GM18873 (cell line): ENCODE measurements around the gene PCDH19.

Source experiments
- ATAC-seq: cut with Tn5 transposase; IDR thresholded peaks from one replicate; pipeline ENCODE4 v1.9.1; 2021; ENCODE audit warnings: mild to moderate bottlenecking, moderate library complexity, moderate number of reproducible peaks; ENCODE audit not compliant: unreplicated experiment, low FRiP score

PCDH19 gene

DNA sequence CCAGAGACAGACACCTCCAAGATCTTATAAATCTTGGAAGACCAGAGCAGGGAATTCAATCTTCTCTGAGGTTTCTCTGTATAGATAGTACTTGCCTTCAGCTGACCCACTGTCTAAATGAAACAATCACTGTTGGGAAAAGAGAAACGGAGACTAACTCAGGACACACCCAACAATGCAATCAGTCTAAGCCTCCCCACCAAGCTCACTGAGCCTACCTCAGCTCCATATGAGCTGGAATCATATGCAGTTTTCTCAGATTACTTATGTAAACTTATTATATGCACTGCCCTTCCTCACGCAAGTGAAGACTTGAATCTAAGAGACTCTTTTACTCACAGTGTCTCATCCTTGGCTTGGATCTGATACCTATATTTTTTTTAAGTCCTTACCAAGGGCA, 110.5 kb downstream of the PCDH19 start:
- ATAC-seq, result no peak

DNA sequence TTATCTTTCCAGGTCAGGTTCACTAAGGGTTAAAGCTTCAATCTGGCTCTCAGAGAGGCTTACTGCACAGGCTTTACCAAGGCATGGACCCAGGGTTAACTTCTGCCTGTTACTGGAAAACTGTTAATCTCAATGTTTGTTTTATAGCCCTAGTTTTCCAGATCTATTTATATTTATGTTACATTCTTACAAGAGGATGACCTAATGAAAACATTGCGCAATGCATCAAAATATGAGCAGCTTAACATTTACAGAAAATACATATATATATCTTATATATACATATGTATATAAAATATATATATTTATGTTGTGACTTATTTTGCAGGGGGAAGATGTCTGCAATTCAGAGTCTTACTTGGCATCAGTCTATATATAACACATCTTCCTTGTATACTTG, 112.3 kb downstream of the PCDH19 start:
- no peak for ATAC-seq

DNA sequence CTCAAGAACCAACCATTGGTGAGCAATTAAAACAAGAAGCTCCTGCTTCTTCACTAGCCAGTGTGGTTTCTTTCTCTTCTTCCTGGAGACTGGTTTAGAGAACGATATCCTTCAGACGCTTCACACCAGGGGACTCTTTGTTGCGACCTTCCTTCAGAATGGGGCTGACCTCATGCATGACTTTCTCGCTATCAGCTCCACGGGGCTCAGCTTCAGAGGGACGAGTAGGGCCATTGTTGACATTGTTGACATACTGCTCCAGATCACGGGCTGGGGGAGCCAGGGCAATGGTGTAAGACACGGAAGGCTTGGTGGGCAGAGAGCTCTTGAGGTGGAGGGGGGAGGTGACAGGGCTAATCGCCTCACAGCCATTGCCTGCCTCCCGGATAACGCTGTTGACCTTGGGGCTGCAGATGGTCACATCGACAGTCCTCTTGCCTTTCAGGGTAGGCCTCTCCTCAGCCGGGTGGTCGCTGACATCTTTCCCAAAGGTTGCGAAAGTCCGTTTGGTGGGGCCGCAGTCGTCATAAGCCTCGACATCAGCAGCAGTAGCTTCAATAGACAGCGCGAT, 113.8 kb downstream of the PCDH19 start:
- ATAC-seq, result no peak

DNA sequence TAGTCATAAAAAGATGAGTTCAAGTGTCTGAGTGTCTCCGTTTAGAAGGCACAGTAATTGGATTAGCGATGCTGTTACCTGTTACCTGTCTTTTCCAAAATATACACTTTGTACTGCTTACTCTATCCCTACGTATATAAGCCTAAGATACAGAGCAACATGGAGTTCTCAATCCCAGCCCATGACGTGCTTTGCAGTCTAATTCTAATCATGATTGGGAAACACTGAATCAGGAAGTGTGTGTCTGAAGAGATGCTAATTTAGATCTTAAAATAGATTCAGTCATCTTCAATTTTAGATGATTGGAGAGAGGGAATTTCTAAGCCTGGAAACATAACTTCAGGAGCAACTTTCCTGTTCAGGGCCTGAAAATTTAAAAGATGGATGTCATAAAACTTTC, 115.1 kb downstream of the PCDH19 start:
- no peak for ATAC-seq

DNA sequence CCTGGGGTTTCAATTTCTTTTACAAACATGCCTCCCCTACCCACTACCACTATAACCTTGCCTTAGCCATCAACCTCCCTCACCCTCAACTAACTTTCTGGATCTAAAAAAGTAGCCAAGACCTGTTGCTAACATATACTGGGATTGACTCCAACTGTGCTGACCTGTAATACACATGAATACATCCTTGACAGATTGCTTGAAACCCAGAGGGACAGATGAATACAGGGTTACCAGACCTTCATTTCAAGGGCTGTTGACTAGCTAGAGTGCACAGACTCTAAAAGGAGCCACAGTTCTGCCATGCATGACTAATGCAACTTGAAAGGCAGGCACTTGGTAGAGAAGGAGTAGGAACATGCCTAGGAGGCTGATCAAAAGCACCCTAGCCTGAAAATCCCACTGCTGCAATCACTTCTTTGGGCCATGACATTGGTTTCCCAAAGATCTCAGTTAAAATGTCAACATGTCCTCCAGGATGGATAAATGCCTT, 121.0 kb downstream of the PCDH19 start:
- no peak for ATAC-seq

DNA sequence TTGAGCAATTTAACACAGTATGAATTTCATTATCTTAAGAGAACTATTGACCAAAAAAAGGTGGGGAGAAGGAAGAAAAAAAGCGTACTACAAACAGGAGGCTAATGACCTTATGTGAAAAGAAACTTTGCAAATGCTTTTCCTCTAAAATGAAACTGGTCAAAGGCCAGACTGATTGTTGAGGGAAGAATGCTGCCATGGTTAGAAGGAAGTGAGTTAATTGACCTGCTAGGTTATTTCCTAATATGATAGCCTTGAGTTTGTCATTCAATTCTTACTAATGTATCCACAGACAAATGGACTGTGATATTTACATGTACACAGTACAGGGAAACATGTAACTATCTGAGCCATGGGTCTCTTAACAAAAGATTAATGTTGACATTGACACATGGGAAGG, 132.8 kb downstream of the PCDH19 start:
- no peak for ATAC-seq

DNA sequence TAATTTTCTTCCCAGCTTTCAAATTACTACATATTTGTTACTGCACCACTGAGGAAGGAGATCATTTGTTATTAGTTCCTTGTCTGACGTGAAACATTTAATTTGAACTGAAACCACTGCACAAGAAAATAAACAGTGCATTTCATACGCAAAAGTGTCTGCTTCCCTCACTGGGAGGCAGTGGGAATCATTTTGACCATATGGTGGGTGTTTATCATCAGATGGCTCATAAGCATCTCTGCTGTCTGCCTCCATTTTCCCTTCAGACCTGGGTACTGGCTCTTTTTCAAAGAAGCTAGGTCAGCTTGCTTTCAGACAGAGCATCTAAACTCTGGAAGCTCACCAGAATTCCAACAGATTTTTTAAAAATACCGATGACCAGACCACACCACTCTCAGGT, 135.2 kb downstream of the PCDH19 start:
- no peak for ATAC-seq

DNA sequence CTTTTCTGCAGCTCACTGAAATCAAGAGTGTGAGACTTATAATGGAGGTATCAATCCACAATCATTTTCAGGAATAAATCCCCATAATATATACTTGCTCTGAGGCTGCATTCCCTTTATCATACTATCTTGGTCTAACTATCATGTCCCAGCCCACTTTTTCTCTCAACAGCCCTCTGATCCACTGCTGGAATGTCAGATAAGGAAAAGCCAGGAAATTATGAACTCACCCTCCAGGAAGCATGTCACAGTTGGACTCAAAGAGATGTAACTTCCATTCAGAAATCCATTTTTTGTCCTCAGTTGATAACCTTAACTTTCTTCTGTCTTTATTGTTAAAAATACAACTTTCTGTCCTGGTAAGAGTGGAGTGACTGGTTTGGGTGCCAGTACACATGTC, 144.9 kb downstream of the PCDH19 start:
- ATAC-seq, result no peak

DNA sequence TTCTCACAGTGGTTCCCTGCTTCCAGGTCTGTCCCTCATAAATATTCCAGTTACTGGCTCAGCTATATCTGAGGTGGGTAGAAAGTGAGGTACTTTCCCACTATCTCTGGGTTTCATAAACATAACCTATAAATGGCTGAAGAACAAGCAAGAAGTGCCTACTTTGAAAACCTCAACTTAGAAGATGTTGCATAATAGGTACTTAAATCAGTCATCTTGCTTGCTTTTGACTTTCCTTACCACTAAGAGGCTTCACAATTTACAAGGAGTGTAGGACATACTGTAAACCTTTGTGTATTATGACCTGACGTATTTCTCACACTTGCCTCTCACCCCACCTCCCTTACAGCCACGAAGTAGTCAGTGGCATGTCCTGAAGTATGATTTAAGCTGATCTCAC, 145.9 kb downstream of the PCDH19 start:
- peak; percentile 78 for ATAC-seq

DNA sequence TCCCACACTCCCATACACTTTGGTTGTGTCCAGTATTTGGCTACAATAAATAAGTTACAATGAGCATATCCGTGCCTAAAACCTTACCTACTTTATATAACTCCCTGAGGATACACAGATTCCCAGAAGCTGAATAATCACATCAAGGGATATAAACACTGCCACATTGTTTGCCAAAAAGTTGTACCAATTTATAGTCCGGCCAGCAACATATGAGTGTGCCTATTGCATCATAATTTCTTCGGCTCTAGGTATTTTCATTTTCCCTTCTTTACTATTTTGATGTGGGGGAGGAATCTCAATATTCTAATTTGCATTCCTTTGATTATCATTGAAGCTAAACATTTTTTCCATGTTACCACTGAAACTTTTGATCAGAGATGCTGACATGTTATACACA, 146.4 kb downstream of the PCDH19 start:
- no peak for ATAC-seq

DNA sequence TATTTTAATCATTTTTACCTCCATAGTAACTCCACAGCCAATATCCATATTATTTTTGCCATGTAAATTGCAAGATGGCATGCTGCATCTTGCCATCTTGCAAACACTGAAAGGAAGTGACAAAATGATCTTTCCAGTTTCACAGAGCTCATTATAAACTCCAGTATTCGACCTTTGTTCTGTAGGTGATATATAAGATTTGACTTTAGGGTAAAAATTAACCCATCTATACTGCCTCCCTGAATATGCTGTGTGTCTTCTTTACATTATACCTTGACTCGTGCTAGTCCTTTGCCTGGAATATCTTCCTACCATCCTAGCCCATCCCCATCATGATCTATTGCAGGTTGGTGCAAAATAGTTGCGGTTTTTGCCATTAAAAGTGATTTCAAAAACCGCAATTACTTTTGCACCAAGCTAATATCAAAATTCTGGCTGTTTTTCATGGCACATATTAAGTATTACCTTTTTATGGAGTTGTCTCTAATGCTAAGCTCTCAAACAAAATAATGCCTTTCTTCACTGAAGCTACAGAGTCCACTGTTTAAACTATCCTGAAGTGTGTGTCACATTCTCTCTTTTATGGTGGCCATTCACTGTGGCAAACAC, 161.1 kb downstream of the PCDH19 start:
- ATAC-seq, result no peak

DNA sequence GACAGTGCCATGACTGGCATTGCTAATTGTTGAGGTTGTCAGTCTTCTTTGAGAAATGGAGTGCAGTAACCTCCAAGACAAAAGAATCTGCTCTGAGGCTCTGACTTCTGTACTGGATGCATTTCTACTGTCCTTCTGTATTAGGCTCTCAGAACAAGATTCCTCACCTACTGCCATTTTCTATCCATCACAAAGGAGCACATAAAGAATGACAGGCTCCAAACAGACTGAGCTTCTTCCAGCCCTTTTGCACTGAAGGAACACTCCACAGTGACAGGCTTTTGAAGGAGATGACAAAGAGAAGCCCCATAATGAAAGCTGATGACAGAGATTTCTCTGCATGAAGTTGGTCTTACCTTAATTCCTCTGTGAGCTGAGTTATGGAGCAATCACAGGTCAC, 162.2 kb downstream of the PCDH19 start:
- no peak for ATAC-seq

DNA sequence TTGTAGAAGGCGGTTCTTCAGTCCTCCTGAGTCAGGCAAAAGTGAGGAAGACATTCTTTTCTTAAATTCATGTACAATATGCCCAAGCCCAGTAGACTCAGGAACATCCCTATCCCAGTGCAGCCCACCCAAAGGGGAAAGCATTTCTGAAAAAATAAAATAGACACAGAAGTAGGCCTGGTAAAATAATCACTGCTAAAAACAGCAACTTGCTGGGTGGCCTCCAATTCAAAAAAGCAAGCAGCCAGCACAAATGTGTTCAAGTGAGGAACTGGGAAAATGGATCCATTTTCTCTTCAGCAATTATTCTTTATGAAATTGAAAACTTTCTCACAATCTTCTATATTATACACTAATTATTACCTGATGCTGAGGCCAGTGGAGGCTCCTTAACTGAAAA, 165.4 kb downstream of the PCDH19 start:
- ATAC-seq, result no peak
